CD4-positive, alpha-beta T cell (primary cell): ENCODE data around the gene RNF130. TPM values are rescaled to one million over a fixed set of nuclear protein-coding genes. Genes with fewer than 3 reads are reported as not detected.

ENCODE experiments used
- ATAC-seq: fragments of 200-7000 bp; cut with Tn5 transposase; one replicate; pipeline ENCODE4 v1.10.0; 2022; ENCODE audit warnings: mild to moderate bottlenecking; ENCODE audit not compliant: poor library complexity
- CTCF ChIA-PET: fragments of 350-600 bp; sonication (Branson Sonifier 250); formaldehyde crosslinking; loops from one replicate; lab custom pipeline; 2021; ENCODE audit warnings: antibody characterized with exemption, inconsistent platforms; lab: Charles Lee
- POLR2A ChIA-PET: fragments of 350-600 bp; sonication (Branson Sonifier 250); formaldehyde crosslinking; loops from one replicate; lab custom pipeline; 2021; ENCODE audit warnings: antibody characterized with exemption, inconsistent platforms; lab: Charles Lee
- DNase-seq, 14 experiments: peaks; one replicate each; pipeline ENCODE4 v3.0.0-alpha.2; 2013 to 2020; ENCODE audit warnings: mixed read lengths in 2 of 14
- H3K27ac ChIP-seq, 2 donors: one replicate each; pipeline versions ENCODE4 v1.5.1 to v1.7.0; 2013; ENCODE audit warnings: low read length in 2 of 2, low read depth in 1 of 2, mild to moderate bottlenecking in 1 of 2
- H3K27me3 ChIP-seq, 2 experiments: 1 replicate in 1 of 2; 2 replicates in 1 of 2; pipeline versions ENCODE4 v1.6.1 to v1.7.0; 2013; ENCODE audit warnings: low read length in 2 of 2, control low read depth in 1 of 2, mild to moderate bottlenecking in 1 of 2, moderate library complexity in 1 of 2; ENCODE audit not compliant: insufficient read depth in 2 of 2, control insufficient read depth in 1 of 2
- H3K36me3 ChIP-seq: one replicate; pipeline ENCODE4 v1.6.1; 2013; ENCODE audit warnings: low read length, control low read depth; ENCODE audit not compliant: insufficient read depth
- H3K4me1 ChIP-seq: one replicate; pipeline ENCODE4 v1.6.1; 2013; ENCODE audit warnings: low read length, control low read depth; ENCODE audit not compliant: insufficient read depth
- H3K4me3 ChIP-seq: one replicate; pipeline ENCODE4 v1.5.1; 2013; ENCODE audit warnings: mild to moderate bottlenecking, low read length, moderate library complexity
- H3K9me3 ChIP-seq, 2 experiments: 1 replicate in 1 of 2; 2 replicates in 1 of 2; pipeline versions ENCODE4 v1.6.1 to v1.7.0; 2013; ENCODE audit warnings: low read length in 2 of 2, mild to moderate bottlenecking in 2 of 2, control low read depth in 1 of 2, moderate library complexity in 1 of 2; ENCODE audit not compliant: control insufficient read depth in 1 of 2, insufficient read depth in 1 of 2
- H3K27ac Mint-ChIP-seq: one replicate; pipeline ENCODE4 v1.8.0; 2020; ENCODE audit warnings: mixed read lengths
- H3K27me3 Mint-ChIP-seq: one replicate; pipeline ENCODE4 v1.8.0; 2021; ENCODE audit warnings: mixed read lengths
- H3K36me3 Mint-ChIP-seq: one replicate; pipeline ENCODE4 v1.8.0; 2021; ENCODE audit warnings: low read depth, mixed read lengths
- H3K4me1 Mint-ChIP-seq: one replicate; pipeline ENCODE4 v1.8.0; 2021; ENCODE audit warnings: low read depth, mixed read lengths
- H3K4me3 Mint-ChIP-seq: one replicate; pipeline ENCODE4 v1.8.0; 2020; ENCODE audit warnings: mild to moderate bottlenecking, mixed read lengths
- H3K9me3 Mint-ChIP-seq: one replicate; pipeline ENCODE4 v1.8.0; 2020; ENCODE audit warnings: mixed read lengths
- CTCF ChIP-seq: fragments of 200-600 bp; IDR thresholded peaks from one replicate; pipeline ENCODE4 v1.8.0; 2022; ENCODE audit warnings: antibody characterized with exemption, mild to moderate bottlenecking
- intact Hi-C, 2 experiments: fragments of 100-400 bp; cut with DNase I in 1 of 2; cut with micrococcal nuclease in 1 of 2; formaldehyde crosslinking; loops; one replicate each; pipeline versions ENCODE4 v1.15.1 to v1.9.0; 2023 to 2025; cut with DNase I, micrococcal nuclease
- total RNA-seq, 174 experiments: library from RNA in 2 of 174; stranded (reverse) in 2 of 174; gene quantifications; one replicate each; pipeline ENCODE4 v1.2.3 and lab custom pipeline; 2021 to 2026

RNF130 gene
- total RNA-seq, 2 experiments from 2014 or later: 18.2 to 19.1 TPM

GRCh38 chr5:180084638-180085561, 13.3 kb upstream of the RNF130 start:
- intact Hi-C loops: loop anchor here (2.0 to 10.0 kb wide), 2 partner anchors 14 to 440 kb away; partner anchors contain the start of gene RNF130 (in 1 of the 2)
- Mint-ChIP-seq H3K9me3 (no peaks in the 10 kb centered on the region), H3K4me1 (peaks cover 24% of the 10 kb centered on the region), H3K36me3 (no peaks in the 10 kb centered on the region), H3K27me3 (peaks cover 46% of the 10 kb centered on the region), H3K4me3 (no peak overlapping the region), H3K27ac (peak overlapping the region; percentile 79)
- Histone ChIP-seq H3K9me3 (peaks cover 0 to 10% of the 10 kb centered on the region in 2 experiments), H3K4me1 (peaks cover 12% of the 10 kb centered on the region), H3K36me3 (no peaks in the 10 kb centered on the region), H3K27me3 (peaks cover 18% of the 10 kb centered on the region in 2 experiments), H3K27ac (no peak overlapping the region), H3K4me3 (no peak overlapping the region)
- TF ChIP-seq CTCF: no peak
- no peak for DNase-seq
- peak; percentile 40 for ATAC-seq
- ChIA-PET POLR2A (interaction anchor here (1.2 kb wide), 2 partner anchors 14 to 461 kb away, joined by 3 read pairs; partner anchors contain the start of gene HNRNPH1), CTCF (no interaction called here)

GRCh38 chr5:180083529-180084060, 12.0 kb upstream of the RNF130 start:
- Histone ChIP-seq H3K27me3 (peaks cover 26 to 28% of the 10 kb centered on the region in 2 experiments), H3K9me3 (peaks cover 0 to 16% of the 10 kb centered on the region in 2 experiments), H3K4me1 (peaks cover 13% of the 10 kb centered on the region), H3K4me3 (no peak overlapping the region), H3K27ac (no peak overlapping the region), H3K36me3 (no peaks in the 10 kb centered on the region)
- ChIA-PET POLR2A (no interaction called here), CTCF (no interaction called here)
- Mint-ChIP-seq H3K36me3 (no peaks in the 10 kb centered on the region), H3K4me1 (peaks cover 23% of the 10 kb centered on the region), H3K4me3 (no peak overlapping the region), H3K27me3 (peaks cover 55% of the 10 kb centered on the region), H3K27ac (no peak overlapping the region), H3K9me3 (no peaks in the 10 kb centered on the region)
- TF ChIP-seq CTCF: no peak
- intact Hi-C loops: loop anchor here (2.0 to 10.0 kb wide), 2 partner anchors 13 to 439 kb away; partner anchors contain the start of gene RNF130 (in 1 of the 2)
- no peak for DNase-seq
- ATAC-seq: no peak

GRCh38 chr5:180082633-180083420, 11.3 kb upstream of the RNF130 start:
- no peak overlapping the region for H3K4me3 Mint-ChIP-seq
- no peak overlapping the region for H3K27ac ChIP-seq
- H3K27ac Mint-ChIP-seq: no peak overlapping the region
- H3K4me3 ChIP-seq: no peak overlapping the region
- DNase-seq: no peak
- CTCF ChIA-PET: no interaction called here
- peaks cover 26 to 28% of the 10 kb centered on the region in 2 experiments for H3K27me3 ChIP-seq
- H3K9me3 Mint-ChIP-seq: no peaks in the 10 kb centered on the region
- H3K36me3 ChIP-seq: no peaks in the 10 kb centered on the region
- peaks cover 0 to 16% of the 10 kb centered on the region in 2 experiments for H3K9me3 ChIP-seq
- peaks cover 23% of the 10 kb centered on the region for H3K4me1 Mint-ChIP-seq
- peaks cover 63% of the 10 kb centered on the region for H3K27me3 Mint-ChIP-seq
- POLR2A ChIA-PET: no interaction called here
- no peak for ATAC-seq
- intact Hi-C loops: loop anchor here in 1 of 2 experiments (10.0 kb wide), 1 partner anchor 438 kb away; no protein-coding TSS in a partner anchor
- H3K36me3 Mint-ChIP-seq: no peaks in the 10 kb centered on the region
- TF ChIP-seq CTCF: no peak
- H3K4me1 ChIP-seq: peaks cover 13% of the 10 kb centered on the region
